ENCODE data around the gene UPF2. TPM values are rescaled to one million over a fixed set of nuclear protein-coding genes. Genes with fewer than 3 reads are reported as not detected.

The UPF2 gene
- total RNA-seq, 4 donors from 2014 or later: 16.5 to 28.6 (median 23.1) TPM

DNA sequence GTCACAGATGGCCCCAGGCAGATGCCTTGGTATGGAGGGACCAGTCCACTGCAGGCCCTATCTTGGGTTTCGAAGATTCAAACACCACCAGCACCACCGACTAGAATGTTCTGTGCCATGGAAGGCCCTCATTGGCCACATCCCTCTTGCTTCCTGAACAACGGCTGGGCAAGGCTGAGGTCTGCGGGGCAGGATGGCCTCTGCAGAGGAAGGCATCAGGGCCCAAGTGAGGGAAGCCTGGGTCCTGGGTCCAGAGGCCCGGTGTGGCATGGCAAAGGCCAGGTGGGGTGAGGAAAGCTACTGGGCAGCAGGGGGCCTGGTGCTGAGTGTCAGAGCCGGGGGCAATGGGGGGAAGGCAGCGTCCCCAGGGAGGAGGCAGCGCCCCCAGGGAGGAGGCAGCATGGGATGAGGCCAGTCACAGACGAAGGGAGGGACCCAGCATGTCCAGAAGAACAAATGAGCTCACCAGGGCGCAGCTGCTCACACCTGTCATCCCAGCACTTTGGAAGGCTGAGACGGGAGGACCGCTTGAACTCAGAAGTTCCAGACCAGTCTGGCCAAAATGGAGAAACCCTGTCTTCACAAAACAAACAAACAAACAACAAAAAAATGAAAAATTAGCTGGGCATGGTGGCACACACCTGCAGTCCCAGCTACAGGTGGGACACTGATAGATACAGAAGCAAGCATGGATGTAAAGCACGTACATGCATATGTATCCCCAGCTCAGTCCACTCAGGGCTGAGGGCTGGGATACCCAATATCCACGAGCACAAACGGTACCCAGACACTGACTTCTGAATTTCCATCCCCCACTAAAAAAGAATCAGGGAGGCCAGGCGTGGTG lies 155.0 kb downstream of the UPF2 start:
- Histone ChIP-seq H3K4me3 (no peak overlapping the region), H3K27ac (no peak overlapping the region), H3K4me1 (no peaks in the 10 kb centered on the region), H3K9me3 (no peaks in the 10 kb centered on the region), H3K36me3 (no peaks in the 10 kb centered on the region), H3K27me3 (no peaks in the 10 kb centered on the region)
- TF ChIP-seq EP300 (IDR thresholded peaks at IDR 0.05; ENCODE audit: low read depth) (no peak), POLR2AphosphoS5 (IDR thresholded peaks at IDR 0.05) (no peak), POLR2A (IDR thresholded peaks at IDR 0.05) (no peak)
- TF ChIP-seq, protein P1, sequence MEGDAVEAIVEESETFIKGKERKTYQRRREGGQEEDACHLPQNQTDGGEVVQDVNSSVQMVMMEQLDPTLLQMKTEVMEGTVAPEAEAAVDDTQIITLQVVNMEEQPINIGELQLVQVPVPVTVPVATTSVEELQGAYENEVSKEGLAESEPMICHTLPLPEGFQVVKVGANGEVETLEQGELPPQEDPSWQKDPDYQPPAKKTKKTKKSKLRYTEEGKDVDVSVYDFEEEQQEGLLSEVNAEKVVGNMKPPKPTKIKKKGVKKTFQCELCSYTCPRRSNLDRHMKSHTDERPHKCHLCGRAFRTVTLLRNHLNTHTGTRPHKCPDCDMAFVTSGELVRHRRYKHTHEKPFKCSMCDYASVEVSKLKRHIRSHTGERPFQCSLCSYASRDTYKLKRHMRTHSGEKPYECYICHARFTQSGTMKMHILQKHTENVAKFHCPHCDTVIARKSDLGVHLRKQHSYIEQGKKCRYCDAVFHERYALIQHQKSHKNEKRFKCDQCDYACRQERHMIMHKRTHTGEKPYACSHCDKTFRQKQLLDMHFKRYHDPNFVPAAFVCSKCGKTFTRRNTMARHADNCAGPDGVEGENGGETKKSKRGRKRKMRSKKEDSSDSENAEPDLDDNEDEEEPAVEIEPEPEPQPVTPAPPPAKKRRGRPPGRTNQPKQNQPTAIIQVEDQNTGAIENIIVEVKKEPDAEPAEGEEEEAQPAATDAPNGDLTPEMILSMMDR (IDR thresholded peaks at IDR 0.05): no peak
- intact Hi-C loops (cut with DNase I; ENCODE audit: low total_unique reads): no loop called here
- no peak for DNase-seq
- 90 to 92% methylated on average over 3 to 16 of the region's 16 CpGs for WGBS, 2 donors (ENCODE audit: low coverage in 1 of 2)
- in situ Hi-C loops (cut with MboI; ENCODE audit: low pct_ligation_motif_present in 1 of 4, low pct_unique_long_range_greater_than_20kb in 1 of 4, low sequenced_read_pairs in 3 of 4): no loop called here

DNA sequence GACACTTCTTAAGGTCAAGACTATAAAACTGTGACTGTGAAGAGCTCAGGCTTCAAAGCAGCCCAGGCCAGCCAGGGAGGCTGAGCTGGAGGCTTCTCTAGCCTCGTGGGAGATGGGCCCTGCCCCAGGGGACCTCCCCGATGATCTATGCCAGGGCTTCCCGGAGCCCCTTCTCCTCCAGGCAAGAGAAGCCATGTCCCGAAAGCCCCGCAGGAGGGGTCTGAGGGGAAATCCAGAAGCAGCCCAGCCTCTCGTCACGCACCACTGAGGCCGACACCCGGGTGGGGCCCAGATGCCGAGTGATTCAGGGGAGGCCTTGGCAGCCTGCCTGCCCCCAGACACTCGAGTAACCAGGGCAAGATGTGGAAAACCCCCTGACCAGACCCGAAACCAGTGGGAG lies 155.8 kb downstream of the UPF2 start:
- in situ Hi-C loops (cut with MboI; ENCODE audit: low pct_ligation_motif_present in 1 of 4, low pct_unique_long_range_greater_than_20kb in 1 of 4, low sequenced_read_pairs in 3 of 4) (no loop called here), intact Hi-C loops (cut with DNase I; ENCODE audit: low total_unique reads) (no loop called here)
- DNase-seq: no peak
- no peaks in the 10 kb centered on the region for H3K4me1 ChIP-seq
- H3K36me3 ChIP-seq: no peaks in the 10 kb centered on the region
- H3K27ac ChIP-seq: no peak overlapping the region
- no peaks in the 10 kb centered on the region for H3K27me3 ChIP-seq
- TF ChIP-seq EP300 (IDR thresholded peaks at IDR 0.05; ENCODE audit: low read depth) (no peak), POLR2AphosphoS5 (IDR thresholded peaks at IDR 0.05) (no peak), POLR2A (IDR thresholded peaks at IDR 0.05) (no peak)
- TF ChIP-seq, protein P1 (IDR thresholded peaks at IDR 0.05): no peak
- H3K4me3 ChIP-seq: no peak overlapping the region
- no peaks in the 10 kb centered on the region for H3K9me3 ChIP-seq
- WGBS, 2 donors (ENCODE audit: low coverage in 1 of 2): 72% methylated on average over 11 of the region's 12 CpGs; no CpG with 5 or more reads in 1 of the 2 donors

DNA sequence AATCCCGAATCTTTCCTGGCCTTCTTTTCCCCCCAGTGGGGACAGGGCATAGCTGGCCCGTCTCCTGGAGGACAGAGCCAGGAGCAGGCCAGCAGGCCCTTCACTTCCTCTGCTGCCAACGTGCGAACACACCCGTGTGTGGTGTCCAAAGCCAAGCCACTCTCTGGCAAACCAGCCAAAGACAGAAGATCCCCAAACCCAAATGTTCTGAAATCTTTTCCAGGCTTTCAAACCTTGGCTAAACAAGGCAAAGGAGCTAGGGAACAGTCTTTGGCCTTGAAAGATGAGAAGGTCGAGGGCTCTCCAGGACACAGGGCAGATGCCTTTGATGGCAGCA lies 156.5 kb downstream of the UPF2 start:
- H3K9me3 ChIP-seq: no peaks in the 10 kb centered on the region
- no peak overlapping the region for H3K27ac ChIP-seq
- no peak overlapping the region for H3K4me3 ChIP-seq
- in situ Hi-C loops (cut with MboI; ENCODE audit: low pct_ligation_motif_present in 1 of 4, low pct_unique_long_range_greater_than_20kb in 1 of 4, low sequenced_read_pairs in 3 of 4) (no loop called here), intact Hi-C loops (cut with DNase I; ENCODE audit: low total_unique reads) (no loop called here)
- H3K27me3 ChIP-seq: no peaks in the 10 kb centered on the region
- H3K4me1 ChIP-seq: no peaks in the 10 kb centered on the region
- 67 to 88% methylated on average over 1 to 6 of the region's 6 CpGs for WGBS, 2 donors (ENCODE audit: low coverage in 1 of 2)
- no peak for DNase-seq
- H3K36me3 ChIP-seq: no peaks in the 10 kb centered on the region
- TF ChIP-seq, protein P1 (IDR thresholded peaks at IDR 0.05): no peak
- no peak for TF ChIP-seq POLR2A (IDR thresholded peaks at IDR 0.05)
- no peak for TF ChIP-seq POLR2AphosphoS5 (IDR thresholded peaks at IDR 0.05)
- TF ChIP-seq EP300 (IDR thresholded peaks at IDR 0.05; ENCODE audit: low read depth): no peak

DNA sequence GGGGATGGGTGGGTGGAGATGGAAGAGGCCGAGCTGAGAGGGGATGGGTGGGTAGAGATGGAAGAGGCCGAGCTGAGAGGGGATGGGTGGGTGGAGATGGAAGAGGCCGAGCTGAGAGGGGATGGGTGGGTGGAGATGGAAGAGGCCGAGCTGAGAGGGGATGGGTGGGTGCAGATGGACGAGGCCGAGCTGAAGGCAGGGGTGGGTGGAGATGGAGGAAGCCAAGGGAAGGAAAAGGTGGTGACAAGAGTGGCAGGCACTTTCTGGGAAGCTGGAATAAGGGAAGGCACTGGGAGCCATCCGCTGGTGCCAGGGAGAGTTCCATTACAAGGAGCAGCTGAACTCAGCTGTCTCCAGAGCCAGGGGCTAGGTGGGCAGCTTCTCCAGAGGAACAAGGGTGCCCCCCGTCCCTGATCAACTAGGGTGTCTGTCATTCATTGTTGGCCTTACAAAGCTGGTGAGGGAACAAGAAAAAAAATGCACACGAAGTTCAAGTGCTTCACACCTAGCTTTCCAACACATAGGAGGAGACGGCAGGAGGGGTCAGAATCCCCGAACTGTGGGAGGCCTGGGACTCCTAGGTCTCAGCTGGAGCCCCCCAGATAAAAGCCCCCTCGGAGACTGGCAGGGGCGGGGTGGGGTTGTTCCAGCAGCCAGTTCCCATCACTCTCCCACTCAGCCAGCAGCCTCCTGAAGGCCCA lies 157.0 kb downstream of the UPF2 start:
- H3K4me3 ChIP-seq: no peak overlapping the region
- DNase-seq: no peak
- H3K36me3 ChIP-seq: no peaks in the 10 kb centered on the region
- intact Hi-C loops (cut with DNase I; ENCODE audit: low total_unique reads): no loop called here
- 79 to 86% methylated on average over 3 to 13 of the region's 13 CpGs for WGBS, 2 donors (ENCODE audit: low coverage in 1 of 2)
- H3K9me3 ChIP-seq: no peaks in the 10 kb centered on the region
- in situ Hi-C loops (cut with MboI; ENCODE audit: low pct_ligation_motif_present in 1 of 4, low pct_unique_long_range_greater_than_20kb in 1 of 4, low sequenced_read_pairs in 3 of 4): no loop called here
- TF ChIP-seq, protein P1 (IDR thresholded peaks at IDR 0.05): no peak
- TF ChIP-seq POLR2AphosphoS5 (IDR thresholded peaks at IDR 0.05) (no peak), EP300 (IDR thresholded peaks at IDR 0.05; ENCODE audit: low read depth) (no peak), POLR2A (IDR thresholded peaks at IDR 0.05) (no peak)
- no peaks in the 10 kb centered on the region for H3K4me1 ChIP-seq
- H3K27ac ChIP-seq: no peak overlapping the region
- H3K27me3 ChIP-seq: no peaks in the 10 kb centered on the region

All from transverse colon (tissue), 4 donors.